HG03064 (cell line): ENCODE results near the gene SLC38A6.

Experiments used
- ATAC-seq: cut with Tn5 transposase; IDR thresholded peaks from one replicate; pipeline ENCODE4 v1.9.1; 2021; ENCODE audit warnings: low read depth; ENCODE audit not compliant: unreplicated experiment

Gene SLC38A6

DNA sequence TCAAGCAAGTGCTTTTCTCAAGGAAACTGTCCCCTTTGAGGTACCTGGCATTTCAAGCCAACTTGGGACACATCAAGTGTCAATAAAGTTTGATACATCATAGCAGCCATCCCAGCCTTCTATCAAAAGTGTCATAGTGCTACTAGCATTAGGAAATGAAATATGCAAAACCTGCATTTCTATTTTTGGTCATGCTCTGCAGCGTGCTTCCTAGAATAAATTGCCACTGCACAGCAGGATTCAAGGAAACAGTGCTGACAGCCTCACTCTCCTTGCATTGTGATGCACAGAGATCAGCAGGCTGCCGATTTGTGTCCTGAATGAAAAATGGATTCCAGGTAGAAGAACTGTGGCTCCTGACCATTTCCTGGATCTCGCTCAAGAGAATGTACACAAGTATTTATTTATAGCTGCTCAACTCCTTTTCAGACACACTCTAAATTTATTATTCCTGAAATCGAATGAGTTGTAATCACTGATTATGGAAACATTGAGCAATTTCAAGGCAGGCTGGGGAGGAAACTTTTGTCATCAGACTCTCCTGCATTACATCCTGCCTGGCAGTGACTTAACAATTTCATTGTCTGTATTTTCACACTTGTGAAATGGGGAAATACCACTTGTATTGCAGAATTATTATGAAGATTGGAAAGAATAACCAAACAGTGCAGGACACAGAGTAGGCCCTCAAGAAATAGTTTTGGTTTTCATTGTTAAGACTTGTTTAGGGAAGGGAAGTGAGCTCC lies 120.9 kb downstream of the SLC38A6 start:
- ATAC-seq: no peak
